Smooth muscle cell (in vitro differentiated cells): Measurements from ENCODE around the gene SLC24A3. TPM values are rescaled to one million over a fixed set of nuclear protein-coding genes. Genes with fewer than 3 reads are reported as not detected.

Experiments
- DNase-seq: peaks from one replicate; lab custom pipeline; 2025; ENCODE audit not compliant: unreplicated experiment; lab: John Stamatoyannopoulos, UW
- H2AFZ ChIP-seq: fragments of 200-600 bp; sonication (generic); 2 replicates; pipeline ENCODE4 v1.6.0; 2016; ENCODE audit warnings: antibody characterized with exemption, low read depth, mild to moderate bottlenecking
- H3F3A ChIP-seq: fragments of 200-600 bp; sonication (generic); 2 replicates; pipeline ENCODE4 v1.6.0; 2017; ENCODE audit warnings: antibody characterized with exemption, low read depth
- H3K27ac ChIP-seq: fragments of 200-600 bp; sonication (generic); 2 replicates; pipeline ENCODE4 v1.5.1; 2016; ENCODE audit warnings: low read depth, mild to moderate bottlenecking
- H3K27me3 ChIP-seq: fragments of 200-600 bp; sonication (generic); 2 replicates; pipeline ENCODE4 v1.6.1; 2016; ENCODE audit warnings: low read depth, mild to moderate bottlenecking
- H3K36me3 ChIP-seq: fragments of 200-600 bp; sonication (generic); 2 replicates; pipeline ENCODE4 v1.5.1; 2016; ENCODE audit warnings: low read depth
- H3K4me1 ChIP-seq: fragments of 200-600 bp; sonication (generic); 2 replicates; pipeline ENCODE4 v1.5.1; 2016; ENCODE audit warnings: low read depth
- H3K4me2 ChIP-seq: fragments of 200-600 bp; sonication (generic); 2 replicates; pipeline ENCODE4 v1.6.0; 2016; ENCODE audit warnings: mild to moderate bottlenecking
- H3K4me3 ChIP-seq: fragments of 200-600 bp; sonication (generic); 2 replicates; pipeline ENCODE4 v1.5.1; 2016; ENCODE audit warnings: mild to moderate bottlenecking
- H3K79me2 ChIP-seq: fragments of 200-600 bp; sonication (generic); 2 replicates; pipeline ENCODE4 v1.6.0; 2016; ENCODE audit warnings: low read depth, mild to moderate bottlenecking
- H3K9ac ChIP-seq: fragments of 200-600 bp; sonication (generic); 2 replicates; pipeline ENCODE4 v1.6.0; 2016; ENCODE audit warnings: low read depth
- H3K9me3 ChIP-seq: fragments of 200-600 bp; sonication (generic); replicated peaks from 2 replicates; pipeline ENCODE4 v1.5.1; 2016; ENCODE audit warnings: low read depth
- H4K20me1 ChIP-seq: fragments of 200-600 bp; sonication (generic); 2 replicates; pipeline ENCODE4 v1.6.0; 2016; ENCODE audit warnings: low read depth
- CTCF ChIP-seq: fragments of 200-600 bp; sonication (generic); IDR thresholded peaks from 2 replicates; pipeline ENCODE4 v1.5.1; 2017; ENCODE audit warnings: borderline replicate concordance, mild to moderate bottlenecking, antibody characterized with exemption; ENCODE audit not compliant: insufficient read depth, poor library complexity, severe bottlenecking
- WGBS: methylation state at CpG from one replicate; pipeline ENCODE4 v1.1.7; 2016; ENCODE audit warnings: low lambda C conversion rate; 5-methylcytosine and 5-hydroxymethylcytosine counted together
- polyA plus RNA-seq: library from polyadenylated mRNA; unstranded; fragments of >200 nt; fragmentation: Nextera tagmentation; extraction: Ambion mirVana; gene quantifications from 2 replicates; pipeline ENCODE4 v1.2.1, GENCODE V29; 2016
- total RNA-seq: library from RNA; depleted of rRNA; stranded (reverse); fragments of >200 nt; gene quantifications from 2 replicates; pipeline ENCODE4 v1.2.3, GENCODE V29; 2014

SLC24A3 gene
- total and polyA plus RNA-seq, 2 experiments from 2014 or later, result 2.5 to 3.2 TPM

GRCh38 chr20:19730706-19731105 is 518.3 kb downstream of the SLC24A3 start:
- Histone ChIP-seq H3K36me3 (no peaks in the 10 kb centered on the region), H3K79me2 (no peaks in the 10 kb centered on the region), H3K4me3 (no peak overlapping the region), H3K9me3 (no peaks in the 10 kb centered on the region), H2AFZ (no peak overlapping the region), H3K9ac (no peak overlapping the region), H3K4me1 (no peaks in the 10 kb centered on the region), H3K27me3 (no peaks in the 10 kb centered on the region), H3K4me2 (no peak overlapping the region), H3K27ac (no peak overlapping the region), H4K20me1 (no peaks in the 10 kb centered on the region), H3F3A (no peaks in the 10 kb centered on the region)
- DNase-seq, result no peak
- no peak for TF ChIP-seq CTCF
- WGBS, result 92% methylated on average over 7 of the region's 7 CpGs

DNA sequence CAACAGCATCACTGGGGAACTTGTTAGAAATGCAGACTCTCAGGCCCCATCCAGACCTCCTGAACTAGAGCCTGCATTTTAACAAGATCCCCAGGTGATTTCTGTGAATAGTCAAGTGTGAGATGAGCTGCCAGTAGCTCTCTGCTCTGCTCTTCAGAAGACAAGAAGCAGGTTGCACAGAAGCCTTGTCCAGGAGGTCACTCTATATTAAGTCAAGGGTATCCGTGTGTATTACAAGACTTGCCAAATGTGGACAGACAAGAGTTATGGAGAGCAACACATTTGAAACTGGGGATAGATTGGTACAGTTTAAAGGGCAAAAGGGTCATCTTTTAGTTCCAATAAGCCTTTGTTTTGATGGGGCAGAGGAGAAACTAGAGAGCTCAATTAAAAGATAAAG is 522.4 kb downstream of the SLC24A3 start:
- Histone ChIP-seq H3K9ac (no peak overlapping the region), H3K27ac (peak overlapping the region; percentile 75), H3F3A (no peaks in the 10 kb centered on the region), H3K27me3 (no peaks in the 10 kb centered on the region), H3K36me3 (no peaks in the 10 kb centered on the region), H3K79me2 (no peaks in the 10 kb centered on the region), H3K4me1 (no peaks in the 10 kb centered on the region), H2AFZ (peak overlapping the region; percentile 63), H4K20me1 (no peaks in the 10 kb centered on the region), H3K4me2 (peak overlapping the region; percentile 75), H3K4me3 (no peak overlapping the region), H3K9me3 (no peaks in the 10 kb centered on the region)
- 91% methylated on average over 1 of the region's 1 CpG for WGBS
- DNase-seq, result no peak
- no peak for TF ChIP-seq CTCF

GRCh38 chr20:19735446-19735845 is 523.0 kb downstream of the SLC24A3 start:
- H3K9me3 ChIP-seq, result no peaks in the 10 kb centered on the region
- H3K4me3 ChIP-seq, result no peak overlapping the region
- no peaks in the 10 kb centered on the region for H3K36me3 ChIP-seq
- peak overlapping the region; percentile 63 for H2AFZ ChIP-seq
- DNase-seq, result no peak
- H3K4me1 ChIP-seq, result no peaks in the 10 kb centered on the region
- WGBS, result 19% methylated on average over 6 of the region's 6 CpGs
- peak overlapping the region; percentile 75 for H3K4me2 ChIP-seq
- H4K20me1 ChIP-seq, result no peaks in the 10 kb centered on the region
- no peaks in the 10 kb centered on the region for H3F3A ChIP-seq
- H3K79me2 ChIP-seq, result no peaks in the 10 kb centered on the region
- no peaks in the 10 kb centered on the region for H3K27me3 ChIP-seq
- peak overlapping the region; percentile 75 for H3K27ac ChIP-seq
- no peak for TF ChIP-seq CTCF
- H3K9ac ChIP-seq, result peak overlapping the region; percentile 40

- H3F3A ChIP-seq, result no peaks in the 10 kb centered on the region
- no peaks in the 10 kb centered on the region for H3K9me3 ChIP-seq
- H3K27me3 ChIP-seq, result no peaks in the 10 kb centered on the region
- peak overlapping the region; percentile 20 for H3K4me2 ChIP-seq
- no peak overlapping the region for H2AFZ ChIP-seq
- H3K4me1 ChIP-seq, result no peaks in the 10 kb centered on the region
- H3K36me3 ChIP-seq, result no peaks in the 10 kb centered on the region
- TF ChIP-seq CTCF, result no peak
- no peak overlapping the region for H3K4me3 ChIP-seq
- H3K27ac ChIP-seq, result peak overlapping the region; percentile 53
- H3K79me2 ChIP-seq, result no peaks in the 10 kb centered on the region
- no peaks in the 10 kb centered on the region for H4K20me1 ChIP-seq
- no peak overlapping the region for H3K9ac ChIP-seq
- no peak for DNase-seq
- 78% methylated on average over 4 of the region's 4 CpGs for WGBS
These were observed 524.6 kb downstream of the SLC24A3 start for GRCh38 chr20:19737025-19737424.
